ENCODE data around the gene SART3.
A peak's percentile ranks its signal among the peaks of the same experiment; 100 is the strongest.
"Not testable (repeated sequence)": the region's sequence is repeated elsewhere in the genome, so short reads cannot be mapped to it uniquely, and the experiment has no call there.

The SART3 gene

GRCh38 chr12:108517288-108518100 is 43.5 kb downstream of the SART3 start:
- DNase-seq, result no peak

GRCh38 chr12:108516511-108517275 is 44.3 kb downstream of the SART3 start:
- no peak for DNase-seq

GRCh38 chr12:108515916-108516315 is 45.1 kb downstream of the SART3 start:
- DNase-seq, result no peak

- peak; percentile 100 for DNase-seq
These were observed 45.8 kb downstream of the SART3 start, which contains the start of gene FICD for GRCh38 chr12:108514973-108515814. TSS of gene FICD (plus strand) at chr12:108515277. CDS start at chr12:108516973, 1,696 bp downstream.

GRCh38 chr12:108514468-108514972 is 46.5 kb downstream of the SART3 start:
- DNase-seq, result no peak

GRCh38 chr12:108511633-108512540 is 49.1 kb downstream of the SART3 start:
- peak; percentile 52 for DNase-seq

- no peak for DNase-seq
These were observed 50.1 kb downstream of the SART3 start for GRCh38 chr12:108510836-108511235.

GRCh38 chr12:108509806-108510205 is 51.2 kb downstream of the SART3 start:
- DNase-seq, result no peak

- no peak for DNase-seq
These were observed 52.9 kb downstream of the SART3 start for GRCh38 chr12:108507971-108508642.

- DNase-seq, result no peak
These were observed 55.8 kb downstream of the SART3 start for GRCh38 chr12:108505129-108505528.

- DNase-seq, result no peak
These were observed 58.1 kb downstream of the SART3 start for GRCh38 chr12:108502922-108503321.

GRCh38 chr12:108498136-108498535 is 62.8 kb downstream of the SART3 start:
- DNase-seq, result no peak

GRCh38 chr12:108495823-108496579 is 65.0 kb downstream of the SART3 start:
- no peak for DNase-seq

- no peak for DNase-seq
These were observed 65.9 kb downstream of the SART3 start for GRCh38 chr12:108495054-108495453.

GRCh38 chr12:108491256-108491655 is 69.7 kb downstream of the SART3 start:
- no peak for DNase-seq

GRCh38 chr12:108487029-108487428 is 73.9 kb downstream of the SART3 start:
- DNase-seq, result not testable (repeated sequence)

GRCh38 chr12:108485371-108485770 is 75.6 kb downstream of the SART3 start:
- not testable (repeated sequence) for DNase-seq

GRCh38 chr12:108484845-108485244 is 76.1 kb downstream of the SART3 start:
- DNase-seq, result no peak

GRCh38 chr12:108484431-108484830 is 76.5 kb downstream of the SART3 start:
- no peak for DNase-seq
